Left hindlimb (tissue), 1 donor: ENCODE results near the gene KIF1C.

Experiments used
- DNase-seq: peaks from one replicate; pipeline ENCODE4 v3.0.0-alpha.2; 2018

The KIF1C gene

GRCh38 chr17:4969047-4969550, 28.7 kb upstream of the KIF1C start:
- DNase-seq: peak; percentile 27

- no peak for DNase-seq
Measured at GRCh38 chr17:4969551-4970173, 28.1 kb upstream of the KIF1C start.

GRCh38 chr17:4970273-4970672, 27.5 kb upstream of the KIF1C start:
- no peak for DNase-seq

- no peak for DNase-seq
Measured at GRCh38 chr17:4971826-4972225, 25.9 kb upstream of the KIF1C start.

- no peak for DNase-seq
Measured at GRCh38 chr17:4972322-4972721, 25.4 kb upstream of the KIF1C start.

GRCh38 chr17:4972752-4973151, 25.0 kb upstream of the KIF1C start:
- DNase-seq: no peak

- DNase-seq: no peak
Measured at GRCh38 chr17:4973256-4974114, 24.3 kb upstream of the KIF1C start.

GRCh38 chr17:4974115-4974670, 23.6 kb upstream of the KIF1C start:
- no peak for DNase-seq

GRCh38 chr17:4978726-4979125, 19.0 kb upstream of the KIF1C start:
- DNase-seq: no peak

- no peak for DNase-seq
Measured at GRCh38 chr17:4980644-4981216, 17.0 kb upstream of the KIF1C start.

- DNase-seq: no peak
Measured at GRCh38 chr17:4982305-4982704, 15.4 kb upstream of the KIF1C start.

- DNase-seq: peak; percentile 23
Measured at GRCh38 chr17:4986403-4986802, 11.3 kb upstream of the KIF1C start.

- DNase-seq: peak; percentile 89
Measured at GRCh38 chr17:4986951-4987766, 10.6 kb upstream of the KIF1C start, which contains the start of gene CAMTA2. TSS of gene CAMTA2 (minus strand) at chr17:4987675. CDS start at chr17:4986222, 1,453 bp downstream.

GRCh38 chr17:4987767-4988567, 9.8 kb upstream of the KIF1C start:
- DNase-seq: no peak

GRCh38 chr17:4994081-4994595, 3.6 kb upstream of the KIF1C start:
- no peak for DNase-seq

- DNase-seq: no peak
Measured at GRCh38 chr17:4998027-4998731, 429 bp downstream of the KIF1C start.

GRCh38 chr17:4998732-4999429, 1.1 kb downstream of the KIF1C start:
- no peak for DNase-seq

GRCh38 chr17:4999430-5000093, 1.8 kb downstream of the KIF1C start:
- DNase-seq: no peak

- DNase-seq: no peak
Measured at GRCh38 chr17:5000237-5000639, 2.5 kb downstream of the KIF1C start.
